ENCODE measurements around the gene NDST1.

Gene NDST1

DNA sequence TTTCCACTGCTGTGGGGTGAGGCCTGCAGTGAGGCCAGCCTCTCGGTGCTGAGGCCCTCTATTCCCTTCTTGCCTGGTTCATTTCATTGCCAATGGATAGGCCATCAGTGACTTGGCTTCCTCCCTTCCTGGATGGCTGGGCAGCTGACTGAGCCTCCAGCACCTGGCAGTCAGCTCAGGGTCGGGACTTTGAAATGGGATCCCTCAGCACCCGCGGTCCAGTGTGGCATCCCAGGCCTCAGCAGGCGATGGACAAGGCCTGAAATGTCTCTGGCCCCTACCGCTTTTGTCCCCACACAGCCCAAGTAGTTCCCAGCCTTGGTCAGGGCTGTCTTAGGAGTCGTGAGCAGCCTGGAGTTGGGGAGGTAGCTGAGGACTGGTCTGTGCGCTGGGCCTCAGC lies 17.2 kb downstream of the NDST1 start:
- DNase-seq = no peak

DNA sequence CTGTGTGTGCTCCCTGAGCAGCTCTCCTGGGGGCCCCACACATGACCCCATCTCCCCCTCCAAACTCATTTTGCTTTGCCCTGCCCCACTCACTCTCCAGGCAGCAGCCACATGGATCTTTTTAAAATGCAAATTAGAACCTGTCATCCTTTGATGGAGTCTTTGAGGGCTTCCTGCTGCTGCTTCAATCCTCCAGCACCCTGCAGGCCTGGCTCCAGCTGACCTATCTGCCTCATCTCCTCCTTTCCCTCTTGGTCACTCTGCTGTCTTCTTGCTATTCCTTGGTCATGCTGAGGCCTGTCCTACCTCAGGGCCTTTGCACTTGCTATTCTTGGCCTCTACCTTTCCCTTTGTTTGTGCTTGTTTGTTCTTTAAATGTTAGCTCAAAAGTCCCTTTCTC lies 17.9 kb downstream of the NDST1 start:
- DNase-seq = no peak

DNA sequence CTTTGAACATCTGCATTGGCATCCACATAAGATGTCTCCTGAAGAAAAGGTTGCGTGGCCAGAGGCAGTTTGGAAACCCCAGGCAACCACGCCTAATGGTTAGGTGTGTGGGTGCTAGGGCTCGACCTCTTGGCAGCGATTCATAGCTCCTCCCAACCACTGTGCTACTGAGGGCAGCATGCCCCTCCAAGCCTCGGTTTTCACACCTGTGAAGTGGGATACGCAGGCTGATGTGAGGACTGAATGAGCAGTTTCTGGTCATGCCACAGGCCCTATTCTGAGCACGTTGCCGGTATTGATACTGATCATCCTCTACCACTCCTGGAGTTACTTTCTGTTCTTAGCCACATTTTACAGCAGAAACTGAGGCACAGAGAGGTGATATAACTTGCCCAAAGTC lies 19.1 kb downstream of the NDST1 start:
- no peak for DNase-seq

DNA sequence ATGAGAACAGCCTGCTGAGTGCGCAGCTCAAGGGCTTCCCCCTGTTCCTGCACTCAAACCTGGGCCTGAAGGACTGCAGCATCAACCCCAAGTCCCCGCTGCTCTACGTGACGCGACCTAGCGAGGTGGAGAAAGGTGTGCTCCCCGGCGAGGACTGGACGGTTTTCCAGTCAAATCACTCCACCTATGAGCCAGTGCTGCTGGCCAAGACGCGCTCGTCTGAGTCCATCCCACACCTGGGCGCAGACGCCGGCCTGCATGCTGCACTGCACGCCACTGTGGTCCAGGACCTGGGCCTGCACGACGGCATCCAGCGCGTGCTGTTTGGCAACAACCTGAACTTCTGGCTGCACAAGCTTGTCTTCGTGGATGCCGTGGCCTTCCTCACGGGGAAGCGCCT lies 19.9 kb downstream of the NDST1 start:
- no peak for DNase-seq

DNA sequence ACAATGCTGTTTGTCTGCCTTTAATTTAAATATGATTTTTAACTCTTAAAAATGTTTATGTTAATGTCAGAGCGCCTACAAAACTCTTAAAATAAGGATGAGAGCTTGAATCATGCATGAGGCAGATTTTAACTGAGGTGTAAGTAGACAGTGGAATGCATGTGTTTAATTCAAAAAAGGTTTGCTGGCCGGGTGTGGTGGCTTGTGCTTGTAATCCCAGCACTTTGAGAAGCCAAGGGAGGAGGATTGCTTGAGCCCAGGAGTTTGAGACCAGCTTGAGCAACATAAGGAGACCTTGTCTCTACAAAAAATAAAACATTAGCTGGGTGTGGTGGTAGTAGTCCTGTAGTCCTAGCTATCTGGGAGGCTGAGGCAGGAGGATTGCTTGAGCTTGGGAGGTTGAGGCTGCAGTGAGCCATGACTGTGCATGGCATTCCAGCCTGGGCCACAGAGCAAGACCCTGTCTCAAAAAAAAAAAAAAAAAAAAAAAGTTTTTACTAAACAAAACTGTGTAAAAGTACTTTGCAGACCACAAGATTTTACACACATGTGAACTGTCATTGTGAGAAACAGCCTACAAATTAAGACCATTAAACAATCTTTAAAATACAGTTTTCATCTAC lies 21.1 kb downstream of the NDST1 start:
- DNase-seq = no peak

DNA sequence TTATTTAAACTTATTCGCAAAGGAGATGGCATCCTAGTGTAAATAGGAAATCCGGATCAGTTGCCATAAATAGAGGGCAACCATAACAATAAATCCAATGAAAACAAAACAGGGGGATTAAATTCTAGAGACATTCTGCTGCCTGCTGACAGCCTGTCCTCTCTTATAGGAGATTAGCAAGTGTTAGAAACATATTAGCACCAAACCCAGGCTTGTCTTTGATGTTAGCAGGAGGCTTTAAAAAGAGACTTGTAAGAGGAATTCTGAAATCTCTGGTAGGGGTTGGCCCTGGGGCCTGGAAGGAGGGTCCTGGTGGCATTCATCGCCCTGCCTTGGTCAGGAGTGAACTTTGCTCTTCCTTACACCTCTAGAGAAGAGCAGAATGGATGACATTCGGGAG lies 21.6 kb downstream of the NDST1 start:
- no peak for DNase-seq

DNA sequence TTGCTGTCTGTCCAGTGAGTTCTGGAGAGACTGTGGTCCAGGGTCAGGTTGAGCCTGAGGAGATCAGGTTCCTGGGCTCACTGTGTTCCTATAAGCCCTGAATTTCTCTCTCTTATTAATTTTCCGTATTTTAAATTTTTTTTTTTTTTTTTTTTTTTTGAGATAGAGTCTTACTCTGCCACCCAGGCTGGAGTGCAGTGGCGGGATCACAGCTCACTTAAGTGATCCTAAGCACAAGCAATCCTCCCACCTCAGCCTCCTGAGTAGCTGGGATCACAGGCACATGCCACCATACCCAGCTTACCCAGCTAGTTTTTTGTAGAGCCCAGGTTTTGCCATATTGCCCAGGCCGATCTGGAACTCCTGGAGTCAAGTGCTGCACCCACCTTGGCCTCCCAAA lies 22.5 kb downstream of the NDST1 start:
- DNase-seq = no peak

DNA sequence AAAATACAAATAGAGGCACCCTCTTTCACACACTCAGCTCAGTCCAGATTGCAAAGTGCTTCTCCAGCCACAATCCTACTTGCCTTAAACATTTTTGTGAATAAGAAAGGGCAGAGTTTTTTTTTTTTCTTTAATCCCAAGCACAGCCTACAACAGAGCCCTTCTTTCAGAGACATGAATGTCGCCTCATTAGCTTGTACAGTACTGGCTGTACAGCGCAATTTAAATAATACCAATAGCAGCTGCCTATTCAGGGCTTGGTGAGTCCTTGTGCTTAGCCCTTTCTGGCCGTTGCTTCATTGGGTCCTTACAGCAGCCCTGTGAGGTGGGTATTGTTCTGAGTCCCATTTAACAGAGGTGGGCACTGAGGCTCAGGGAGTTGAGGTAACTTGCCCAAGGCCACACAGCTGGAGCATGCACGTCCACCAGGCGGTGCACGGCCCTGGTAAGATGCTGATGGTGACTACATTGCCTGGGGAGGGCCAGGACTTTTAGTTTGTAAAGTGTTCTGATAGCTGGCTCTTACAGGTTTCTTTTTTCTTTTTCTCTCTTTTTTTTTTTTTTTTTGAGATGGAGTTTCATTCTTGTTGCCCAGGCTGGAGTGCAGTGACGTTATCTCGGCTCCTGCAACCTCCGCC lies 23.1 kb downstream of the NDST1 start:
- no peak for DNase-seq

DNA sequence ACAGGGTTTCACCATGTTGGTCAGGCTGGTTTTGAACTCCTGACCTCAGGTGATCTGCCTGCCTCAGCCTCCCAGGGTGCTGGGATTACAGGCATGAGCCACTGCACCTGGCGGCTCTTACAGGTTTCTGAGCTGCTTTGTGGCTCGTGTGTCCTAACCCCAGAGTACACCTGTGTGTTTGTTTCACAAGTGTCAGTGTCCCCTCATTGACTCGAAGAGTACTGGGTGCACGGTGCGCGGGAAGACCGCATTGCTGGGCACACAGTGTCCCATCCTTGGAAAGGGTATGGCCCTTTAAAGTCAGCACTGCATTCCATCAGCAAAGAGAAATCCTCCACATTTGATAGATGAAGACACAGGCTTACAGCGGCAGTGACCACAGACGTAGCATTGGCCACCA lies 23.8 kb downstream of the NDST1 start:
- no peak for DNase-seq

DNA sequence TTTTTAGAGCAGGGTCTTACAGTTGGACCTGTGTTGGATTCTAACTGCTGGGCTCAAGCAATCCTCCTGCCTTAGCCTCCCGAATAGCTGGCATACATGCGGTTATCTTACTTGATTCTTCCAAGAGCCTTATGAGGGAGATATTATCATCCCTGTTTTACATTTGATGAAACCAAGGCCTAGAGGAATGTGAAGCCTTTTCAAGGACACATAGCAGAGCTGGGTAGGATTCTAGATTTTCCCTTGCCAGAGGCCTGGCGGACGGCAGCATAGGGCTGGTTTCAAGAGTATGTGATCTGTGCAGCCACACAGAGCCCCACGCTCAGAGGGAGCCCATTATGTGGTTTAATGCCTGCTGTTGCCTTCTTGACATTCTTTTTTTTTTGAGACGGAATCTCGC lies 24.2 kb downstream of the NDST1 start:
- no peak for DNase-seq

DNA sequence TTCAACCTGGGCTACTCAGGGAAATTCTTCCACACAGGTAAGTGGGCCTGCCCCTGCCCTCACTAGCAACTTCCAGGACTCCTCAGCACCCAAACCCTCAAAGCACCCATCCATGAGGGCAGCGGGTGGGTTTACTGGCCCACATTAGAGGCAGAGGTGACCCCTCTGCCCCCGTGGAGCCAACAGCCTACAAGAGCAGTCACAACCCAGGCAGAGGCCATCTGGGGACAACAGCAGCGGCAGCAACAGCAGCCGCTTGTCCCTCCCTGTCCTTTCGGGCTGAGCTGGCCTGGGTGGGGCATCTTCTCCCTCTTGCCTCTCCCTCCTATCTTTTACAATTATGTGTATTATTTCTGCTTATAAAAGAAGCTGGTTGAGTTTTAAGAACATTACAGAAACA lies 25.1 kb downstream of the NDST1 start:
- DNase-seq = no peak

DNA sequence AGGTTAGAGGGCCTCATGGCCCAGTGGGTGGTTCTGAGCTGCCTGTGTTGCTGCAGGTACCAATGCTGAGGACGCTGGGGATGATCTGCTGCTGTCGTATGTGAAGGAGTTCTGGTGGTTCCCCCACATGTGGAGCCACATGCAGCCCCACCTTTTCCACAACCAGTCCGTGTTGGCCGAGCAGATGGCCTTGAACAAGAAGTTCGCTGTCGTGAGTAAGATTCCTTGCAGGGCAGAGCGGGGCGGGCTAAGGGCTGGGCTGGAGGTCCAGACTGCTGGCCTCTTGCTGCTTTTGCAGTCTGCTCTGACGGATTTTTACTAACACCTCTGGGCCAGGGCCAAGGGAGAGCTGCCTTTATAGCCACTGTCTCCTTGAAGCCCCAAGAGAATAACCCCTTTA lies 26.9 kb downstream of the NDST1 start:
- DNase-seq = no peak

DNA sequence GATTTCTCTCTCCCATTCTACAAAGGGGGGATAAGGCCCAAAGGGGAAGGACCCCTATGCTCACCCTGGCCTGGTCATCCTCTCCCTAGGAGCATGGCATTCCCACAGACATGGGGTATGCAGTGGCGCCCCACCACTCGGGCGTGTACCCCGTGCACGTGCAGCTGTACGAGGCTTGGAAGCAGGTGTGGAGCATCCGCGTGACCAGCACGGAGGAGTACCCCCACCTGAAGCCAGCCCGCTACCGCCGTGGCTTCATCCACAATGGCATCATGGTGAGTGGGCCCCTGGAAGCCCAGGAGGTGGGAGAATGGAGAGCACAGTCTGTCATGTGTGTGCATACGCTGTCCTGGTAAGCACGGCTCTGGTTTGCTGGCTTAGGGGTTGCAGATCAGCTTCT lies 27.7 kb downstream of the NDST1 start:
- no peak for DNase-seq

DNA sequence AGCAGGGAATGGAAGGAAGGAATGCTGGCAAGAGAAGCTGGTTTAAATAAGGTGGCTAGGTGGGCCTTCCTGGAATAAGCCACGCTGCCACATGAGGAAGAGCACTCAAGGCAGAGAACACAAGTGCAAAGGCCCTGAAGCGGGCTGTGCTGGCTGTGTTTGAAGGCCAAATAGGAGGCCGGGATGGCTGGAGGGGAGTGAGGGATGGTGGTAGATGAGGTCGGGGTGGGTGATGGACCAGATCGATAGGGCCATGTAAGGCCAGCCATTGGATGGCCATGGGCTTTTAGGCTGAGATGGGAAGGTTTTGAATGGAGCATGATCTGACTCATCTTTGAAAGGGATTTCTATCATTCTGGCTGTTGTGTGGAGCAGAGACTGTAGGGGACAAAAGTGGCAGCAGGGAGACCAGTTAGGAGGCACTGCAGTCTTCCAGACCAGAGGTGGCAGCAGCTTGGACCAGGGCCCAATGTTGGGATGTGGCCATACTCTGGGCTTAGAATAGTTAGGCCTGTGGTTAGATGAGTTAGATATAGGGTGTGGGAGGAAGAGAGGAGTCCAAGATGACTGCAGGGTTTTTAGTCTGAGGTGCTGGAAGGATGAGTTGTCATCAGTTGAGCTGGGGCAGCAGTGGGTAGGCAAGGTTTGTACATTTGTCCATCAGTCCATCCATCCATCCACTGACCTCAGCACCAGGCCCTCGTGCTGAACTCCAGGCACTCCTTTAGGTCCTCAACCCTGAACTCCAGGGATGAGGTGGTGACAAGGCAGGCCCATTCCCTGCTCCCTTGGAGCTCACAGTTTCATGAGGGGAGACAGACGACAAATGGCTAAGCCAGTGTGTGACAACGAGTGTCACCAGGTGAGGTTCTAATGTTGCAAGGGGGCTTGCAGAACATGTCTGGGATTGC lies 30.3 kb downstream of the NDST1 start:
- DNase-seq = peak; percentile 48

DNA sequence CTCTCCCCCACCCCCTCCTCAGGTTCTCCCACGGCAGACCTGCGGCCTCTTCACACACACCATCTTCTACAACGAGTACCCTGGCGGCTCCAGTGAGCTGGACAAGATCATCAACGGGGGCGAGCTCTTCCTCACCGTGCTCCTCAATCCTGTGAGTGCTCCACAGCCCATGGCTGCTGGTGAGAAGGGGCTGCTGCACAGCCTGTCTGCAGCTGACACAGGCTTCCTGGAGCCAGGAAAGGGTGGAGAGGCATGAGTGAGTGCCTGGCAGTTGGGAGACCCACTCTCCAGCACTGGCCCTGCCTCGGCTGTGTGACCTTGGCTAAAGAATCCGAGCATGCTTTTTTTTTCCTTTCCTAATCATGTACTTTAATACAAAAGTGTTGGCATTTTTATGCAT lies 31.3 kb downstream of the NDST1 start:
- no peak for DNase-seq

DNA sequence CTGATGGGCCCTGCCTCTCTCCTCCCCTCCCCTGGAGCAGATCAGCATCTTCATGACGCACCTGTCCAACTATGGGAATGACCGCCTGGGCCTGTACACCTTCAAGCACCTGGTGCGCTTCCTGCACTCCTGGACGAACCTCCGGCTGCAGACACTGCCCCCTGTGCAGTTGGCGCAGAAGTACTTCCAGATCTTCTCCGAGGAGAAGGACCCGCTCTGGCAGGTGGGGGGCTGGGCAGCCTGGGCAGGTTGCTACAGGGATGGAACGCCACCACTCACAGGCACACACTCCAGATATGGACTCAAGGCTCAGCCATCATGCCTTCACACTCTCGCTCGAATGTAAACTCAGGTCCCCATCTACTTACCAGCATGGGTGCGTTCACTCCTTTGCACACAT lies 32.1 kb downstream of the NDST1 start:
- no peak for DNase-seq

DNA sequence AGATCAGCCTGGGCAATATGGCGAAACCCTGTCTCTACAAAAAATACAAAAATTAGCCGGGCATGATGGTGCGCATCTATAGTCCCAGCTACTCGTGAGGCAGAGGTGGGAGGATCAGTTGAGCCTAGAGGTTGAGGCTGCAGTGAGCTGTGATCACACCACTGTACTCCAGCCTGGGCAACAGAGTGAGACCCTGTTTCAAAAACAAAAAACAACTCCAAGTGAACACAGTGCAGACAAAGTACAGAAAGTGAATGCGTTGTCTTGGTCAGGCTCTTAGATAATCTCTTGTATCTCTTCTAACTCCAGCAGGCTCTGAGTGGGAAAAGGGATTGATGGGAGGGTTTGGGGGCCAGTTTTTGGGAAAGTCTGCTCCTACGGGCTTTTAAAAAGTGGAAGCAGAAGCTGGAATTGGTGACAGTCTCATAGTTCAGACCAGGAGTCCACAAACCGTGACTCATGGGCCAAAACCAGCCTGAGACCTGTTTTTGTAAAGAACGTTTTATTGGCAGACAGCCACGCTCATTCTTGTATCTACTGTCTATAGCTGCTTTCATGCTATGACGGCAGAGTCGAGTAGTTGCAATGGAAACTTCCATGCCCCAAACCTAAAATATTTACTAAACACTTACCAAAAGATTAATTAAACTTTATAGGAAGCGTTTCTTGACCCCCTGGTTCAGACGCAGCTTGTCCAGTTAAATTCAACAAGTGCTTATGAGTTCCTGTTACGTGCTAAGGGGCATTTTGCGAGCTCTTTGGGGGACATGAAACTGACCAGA lies 32.9 kb downstream of the NDST1 start:
- DNase-seq = peak; percentile 88

DNA sequence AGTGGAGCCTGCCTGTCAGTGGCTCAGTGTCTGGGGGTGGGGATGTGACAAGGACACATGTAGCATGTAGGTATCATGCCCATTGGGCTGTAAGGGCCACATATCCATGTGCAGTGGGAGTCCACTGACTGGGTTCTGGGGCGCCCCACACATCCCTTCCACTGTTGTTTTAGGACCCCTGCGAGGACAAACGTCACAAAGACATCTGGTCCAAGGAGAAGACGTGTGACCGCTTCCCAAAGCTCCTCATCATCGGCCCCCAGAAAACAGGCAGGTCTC lies 33.4 kb downstream of the NDST1 start:
- DNase-seq = no peak

DNA sequence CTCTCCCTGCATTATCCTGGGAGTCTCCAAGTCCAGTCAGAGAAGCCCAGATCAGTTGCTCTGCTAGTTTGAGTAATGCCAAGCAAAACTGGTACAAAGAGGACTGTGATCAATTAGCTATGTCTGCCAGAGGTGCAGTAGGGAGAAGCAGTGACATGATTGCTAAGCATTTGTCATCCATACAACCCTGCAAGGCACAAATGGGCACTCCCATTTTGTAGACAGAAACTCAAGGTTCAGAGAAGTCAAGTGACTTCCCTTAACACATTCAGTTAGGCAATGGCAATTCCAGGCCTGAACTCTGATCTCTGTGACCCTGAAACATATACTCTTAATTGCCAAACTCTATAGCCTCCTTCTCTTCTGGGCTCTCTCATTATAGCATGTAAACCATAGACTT lies 34.0 kb downstream of the NDST1 start:
- DNase-seq = no peak

DNA sequence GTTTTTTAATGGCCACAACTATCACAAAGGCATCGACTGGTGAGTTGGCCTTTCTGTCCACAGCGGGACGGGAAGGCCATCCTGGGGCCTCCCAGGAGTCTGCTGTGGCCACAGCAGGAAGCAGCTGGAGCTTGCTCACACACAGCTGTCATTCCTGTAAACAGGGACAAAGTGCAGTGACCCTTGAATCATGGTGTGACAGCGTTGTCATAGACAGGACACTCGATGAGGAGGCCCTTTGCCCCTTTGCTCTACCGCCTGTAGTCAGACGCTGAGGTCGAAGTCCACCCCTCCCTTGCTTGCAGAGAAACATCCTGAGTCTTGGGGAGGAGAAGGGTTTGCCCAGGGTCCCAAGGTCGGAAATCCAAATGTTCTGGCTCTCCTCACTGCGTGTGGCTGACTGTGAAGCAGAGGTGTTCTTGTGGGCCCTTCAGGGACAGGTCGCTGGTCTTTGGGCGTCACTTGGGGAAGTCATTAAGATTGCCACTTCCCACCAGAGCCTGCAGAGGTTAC lies 35.1 kb downstream of the NDST1 start:
- DNase-seq = no peak

DNA sequence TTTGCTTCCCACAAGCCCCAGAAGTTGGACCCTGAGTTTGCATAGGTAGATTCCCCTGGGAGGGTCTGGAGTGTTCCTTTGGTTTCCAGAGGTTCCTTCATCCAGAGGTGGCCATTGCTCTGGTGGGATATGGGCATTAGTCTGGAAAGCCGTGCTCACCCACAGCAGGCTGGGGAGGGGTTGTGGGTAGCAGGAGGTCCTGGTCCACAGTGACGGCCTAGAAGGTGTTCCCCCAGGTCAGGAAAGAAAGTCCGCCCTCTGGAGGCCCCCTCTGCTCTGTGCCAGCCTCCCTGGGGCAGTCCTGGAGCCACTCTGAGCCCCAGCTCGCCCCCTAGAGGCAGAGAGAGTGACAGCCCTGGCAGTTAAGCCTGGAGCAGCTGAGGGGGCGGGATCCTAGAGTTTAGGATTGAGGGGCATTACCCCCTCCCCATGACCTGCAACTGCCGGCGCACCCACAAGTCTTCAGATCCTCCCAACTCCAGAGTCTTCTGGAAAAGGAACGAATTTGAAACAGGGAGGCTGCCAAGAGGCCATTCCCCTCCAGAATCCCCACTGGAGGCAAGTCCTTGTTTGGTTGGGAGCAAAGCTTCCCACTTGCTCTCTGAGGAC lies 36.8 kb downstream of the NDST1 start:
- DNase-seq = peak; percentile 64

DNA sequence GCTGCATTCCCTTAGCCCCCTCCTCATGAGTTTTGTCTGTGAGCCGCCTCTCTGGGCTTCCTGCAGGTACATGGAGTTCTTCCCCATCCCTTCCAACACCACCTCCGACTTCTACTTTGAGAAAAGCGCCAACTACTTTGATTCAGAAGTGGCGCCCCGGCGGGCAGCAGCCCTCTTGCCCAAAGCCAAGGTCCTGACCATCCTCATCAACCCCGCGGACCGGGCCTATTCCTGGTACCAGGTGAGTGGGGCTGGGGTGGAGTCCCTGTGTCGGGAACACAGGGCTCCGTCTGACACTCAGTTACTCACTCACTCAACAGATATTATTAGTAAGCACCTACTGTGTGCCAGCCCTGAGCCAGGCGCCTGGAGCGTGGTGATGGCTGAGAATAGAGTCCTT lies 37.3 kb downstream of the NDST1 start:
- DNase-seq = no peak

DNA sequence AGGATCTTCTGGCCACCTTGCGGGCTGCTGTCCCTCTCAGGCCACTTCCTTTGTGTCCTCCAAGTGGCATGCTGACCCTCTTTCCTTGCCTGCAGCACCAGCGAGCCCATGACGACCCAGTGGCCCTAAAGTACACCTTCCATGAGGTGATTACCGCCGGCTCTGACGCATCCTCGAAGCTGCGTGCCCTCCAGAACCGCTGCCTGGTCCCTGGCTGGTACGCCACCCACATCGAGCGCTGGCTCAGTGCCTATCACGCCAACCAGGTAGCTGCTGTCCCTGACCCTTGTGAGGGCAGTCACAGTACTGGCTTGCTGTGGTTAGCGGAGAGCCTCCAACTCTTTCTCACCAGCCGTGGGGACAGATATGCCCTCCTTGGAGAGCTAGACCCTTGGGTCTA lies 40.2 kb downstream of the NDST1 start:
- no peak for DNase-seq
